HCT116 (cell line): Measurements from ENCODE around the gene PDE4D. TPM values are rescaled to one million over a fixed set of nuclear protein-coding genes. Genes with fewer than 3 reads are reported as not detected.

Source experiments
- ATAC-seq: fragments of 200-7000 bp; cut with Tn5 transposase; 2 replicates; pipeline ENCODE4 v1.9.1; 2020; ENCODE audit warnings: mild to moderate bottlenecking, moderate library complexity
- BruUV-seq: library from RNA; stranded (reverse); fragments of 400-500 nt; replicated peaks from 2 replicates; lab custom pipeline; 2021; lab: Mats Ljungman, UMichigan
- CTCF ChIA-PET: fragments of 300-600 bp; sonication (Branson Sonifier 250); formaldehyde crosslinking; loops from one replicate; lab custom pipeline; 2021; ENCODE audit warnings: antibody characterized with exemption; lab: Charles Lee
- POLR2A ChIA-PET: fragments of 300-600, 350-600 bp; sonication (Branson Sonifier 250); formaldehyde crosslinking; loops from one replicate; lab custom pipeline; 2021; ENCODE audit warnings: antibody characterized with exemption; lab: Charles Lee
- RAD21 ChIA-PET, 2 experiments: fragments of 300-600 bp; sonication (Branson Sonifier 250); formaldehyde crosslinking; loops; one replicate each; lab custom pipeline; 2023; ENCODE audit warnings: low total read pairs in 2 of 2; ENCODE audit not compliant: uncharacterized antibody in 2 of 2, unreplicated experiment in 2 of 2, low non-redundant PET in 1 of 2; lab: Charles Lee
- DNase-seq: peaks from one replicate; pipeline ENCODE4 v3.0.0-alpha.2; 2010; ENCODE audit warnings: low read depth, low spot score
- H2AFZ ChIP-seq: fragments of 200-600 bp; shearing (Covaris generic), sonication (generic); 2 replicates; pipeline ENCODE4 v1.6.1; 2017; ENCODE audit warnings: low read depth, mixed run types, mixed read lengths, antibody characterized with exemption, low read length; ENCODE audit not compliant: poor library complexity, severe bottlenecking
- H3K27ac ChIP-seq: 2 replicates; pipeline ENCODE4 v1.5.1; 2012; ENCODE audit warnings: low read depth, low read length
- H3K27me3 ChIP-seq: fragments of 200-600 bp; sonication (generic); 2 replicates; pipeline ENCODE4 v1.6.1; 2016; ENCODE audit warnings: mixed run types, low read length, mixed read lengths; ENCODE audit not compliant: insufficient read depth
- H3K36me3 ChIP-seq, 2 experiments: fragments of 200-500 bp in 1 of 2; fragments of 200-600 bp in 1 of 2; sonication (Bioruptor generic) in 1 of 2; sonication (generic) in 1 of 2; 2 replicates each; pipeline versions ENCODE4 v1.5.1 to v1.6.1; 2014 to 2016; ENCODE audit warnings: low read length in 2 of 2, inconsistent platforms in 1 of 2, mixed read lengths in 1 of 2, mixed run types in 1 of 2; ENCODE audit not compliant: insufficient read depth in 2 of 2, control insufficient read depth in 1 of 2
- H3K4me1 ChIP-seq, 2 experiments: fragments of 200-600 bp in 1 of 2; sonication (generic) in 1 of 2; 2 replicates each; pipeline versions ENCODE4 v1.5.1 to v1.6.1; 2012 to 2017; ENCODE audit warnings: low read length in 2 of 2, inconsistent platforms in 1 of 2, mild to moderate bottlenecking in 1 of 2, mixed read lengths in 1 of 2, mixed run types in 1 of 2, moderate library complexity in 1 of 2; ENCODE audit not compliant: insufficient read depth in 2 of 2, control insufficient read depth in 1 of 2
- H3K4me2 ChIP-seq: fragments of 200-600 bp; sonication (generic); 2 replicates; pipeline ENCODE4 v1.6.1; 2017; ENCODE audit warnings: mixed run types, low read length, mixed read lengths
- H3K4me3 ChIP-seq, 2 experiments: fragments of 200-600 bp in 1 of 2; sonication (generic) in 1 of 2; replicated peaks in 1 of 2; 2 replicates each; pipeline ENCODE4 v1.5.1; 2011 to 2016; ENCODE audit warnings: low read length in 2 of 2, control low read depth in 1 of 2, low read depth in 1 of 2, mild to moderate bottlenecking in 1 of 2, mixed read lengths in 1 of 2, mixed run types in 1 of 2
- H3K79me2 ChIP-seq: fragments of 200-600 bp; sonication (generic); 2 replicates; pipeline ENCODE4 v1.6.1; 2017; ENCODE audit warnings: mild to moderate bottlenecking, mixed run types, low read length, moderate library complexity, mixed read lengths; ENCODE audit not compliant: insufficient read depth
- H3K9ac ChIP-seq: fragments of 200-600 bp; sonication (generic); 2 replicates; pipeline ENCODE4 v1.6.1; 2016; ENCODE audit warnings: low read length, mixed read lengths
- H3K9me2 ChIP-seq: fragments of 200-600 bp; sonication (generic), shearing (Covaris generic); 2 replicates; pipeline ENCODE4 v1.6.1; 2017; ENCODE audit warnings: mixed run types, mild to moderate bottlenecking, moderate library complexity; ENCODE audit not compliant: insufficient read depth
- H3K9me3 ChIP-seq, 2 experiments: fragments of 200-500 bp in 1 of 2; fragments of 200-600 bp in 1 of 2; sonication (Bioruptor generic) in 1 of 2; sonication (generic) in 1 of 2; 2 replicates each; pipeline ENCODE4 v1.6.1; 2014 to 2017; ENCODE audit warnings: low read length in 2 of 2, mixed read lengths in 2 of 2, inconsistent platforms in 1 of 2, low read depth in 1 of 2, mild to moderate bottlenecking in 1 of 2, mixed run types in 1 of 2, moderate library complexity in 1 of 2; ENCODE audit not compliant: control insufficient read depth in 1 of 2, insufficient read depth in 1 of 2
- H4K20me1 ChIP-seq: fragments of 200-600 bp; sonication (generic), shearing (Covaris generic); 2 replicates; pipeline ENCODE4 v1.6.1; 2017; ENCODE audit warnings: mixed run types, mild to moderate bottlenecking, moderate library complexity; ENCODE audit not compliant: insufficient read depth
- CEBPB ChIP-seq: IDR thresholded peaks from 2 replicates; pipeline ENCODE4 v1.6.1; 2012; ENCODE audit warnings: low read depth
- EGR1 ChIP-seq: IDR thresholded peaks from 2 replicates; pipeline ENCODE4 v1.6.1; 2012; ENCODE audit warnings: low read depth
- EZH2 ChIP-seq: fragments of 200-600 bp; sonication (generic); IDR thresholded peaks from 2 replicates; pipeline ENCODE4 v1.6.1; 2017; ENCODE audit warnings: antibody characterized with exemption, mixed run types
- JUND ChIP-seq: IDR thresholded peaks from 2 replicates; pipeline ENCODE4 v1.6.1; 2012
- POLR2A ChIP-seq: IDR thresholded peaks from 2 replicates; pipeline ENCODE4 v1.7.0; 2011; ENCODE audit warnings: borderline replicate concordance; ENCODE audit not compliant: insufficient read depth, insufficient read length; ENCODE audit errors: extremely low read depth
- SP1 ChIP-seq: IDR thresholded peaks from 2 replicates; pipeline ENCODE4 v1.6.1; 2012; ENCODE audit warnings: low read depth
- TCF7L2 ChIP-seq: IDR thresholded peaks from 2 replicates; pipeline ENCODE4 v1.7.0; 2011; ENCODE audit warnings: borderline replicate concordance, inconsistent platforms; ENCODE audit not compliant: insufficient read depth, insufficient read length; ENCODE audit errors: extremely low read depth
- YY1 ChIP-seq: IDR thresholded peaks from 2 replicates; pipeline ENCODE4 v1.6.1; 2011; ENCODE audit warnings: low read length, low read depth, moderate library complexity, mild to moderate bottlenecking; ENCODE audit not compliant: insufficient replicate concordance; ENCODE audit errors: extremely low read depth
- ZNF274 ChIP-seq: fragments of 200-500 bp; sonication (Bioruptor generic); IDR thresholded peaks from 2 replicates; pipeline ENCODE4 v1.6.1; 2014; ENCODE audit warnings: mild to moderate bottlenecking, low read depth, low read length, inconsistent platforms
- intact Hi-C: fragments of 100-400 bp; cut with micrococcal nuclease; formaldehyde crosslinking; loops from 2 replicates; pipeline ENCODE4 v1.10.0; 2022
- total RNA-seq: library from RNA; stranded (reverse); gene quantifications from one replicate; pipeline ENCODE4 v1.2.1, GENCODE V29; 2021; ENCODE audit not compliant: unreplicated experiment
- TF ChIP-seq, protein P1 (sequence below): IDR thresholded peaks from 2 replicates; pipeline ENCODE4 v1.6.1; 2012
- TF ChIP-seq, protein P2 (sequence below), 3 experiments: fragments of 200-600 bp in 1 of 3; sonication (generic) in 1 of 3; IDR thresholded peaks in 2 of 3; conservative IDR thresholded peaks in 1 of 3; 2 replicates each; pipeline ENCODE4 v1.5.1; 2012 to 2017; ENCODE audit warnings: low read depth in 2 of 3, low read length in 2 of 3, antibody characterized with exemption in 1 of 3, borderline replicate concordance in 1 of 3, control low read depth in 1 of 3, mild to moderate bottlenecking in 1 of 3, mixed read lengths in 1 of 3, mixed run types in 1 of 3, moderate library complexity in 1 of 3; ENCODE audit not compliant: insufficient read depth in 1 of 3

The PDE4D gene
- total RNA-seq, 1 experiment from 2014 or later = 1.1 TPM

DNA sequence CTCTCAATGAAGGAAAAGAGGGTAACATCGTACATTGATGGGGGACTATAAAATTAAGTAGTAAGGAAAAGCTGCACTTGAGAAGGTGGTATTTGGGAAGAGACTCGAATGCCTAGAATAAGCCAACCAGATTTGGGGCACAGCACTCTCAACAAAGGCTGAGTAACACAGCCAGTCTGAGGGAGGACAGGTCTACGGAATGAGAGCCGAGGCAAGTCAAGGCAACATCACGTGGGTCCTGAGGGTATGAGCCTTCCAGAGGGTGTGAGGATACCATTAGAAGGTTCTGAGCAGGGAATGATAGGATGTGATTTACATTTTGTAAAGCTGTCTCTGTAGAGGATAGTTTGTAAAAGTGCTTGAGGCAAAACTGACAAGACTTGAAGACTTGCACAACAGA is 876.6 kb downstream of the PDE4D start:
- Histone ChIP-seq H3K36me3 (no peaks in the 10 kb centered on the region), H2AFZ (no peak overlapping the region), H3K9ac (no peak overlapping the region), H3K9me2 (no peaks in the 10 kb centered on the region), H3K4me3 (no peak overlapping the region), H3K9me3 (no peaks in the 10 kb centered on the region), H3K27me3 (peaks cover 15% of the 10 kb centered on the region; the same call in 1 of the 2 replicates), H4K20me1 (no peaks in the 10 kb centered on the region), H3K4me2 (no peak overlapping the region), H3K4me1 (no peaks in the 10 kb centered on the region), H3K27ac (no peak overlapping the region), H3K79me2 (no peaks in the 10 kb centered on the region)
- intact Hi-C loops = no loop called here
- DNase-seq (no peak), ATAC-seq (no peak)
- no peak for TF ChIP-seq ZNF274
- no peak for TF ChIP-seq YY1
- no peak for TF ChIP-seq TCF7L2
- TF ChIP-seq EZH2 = no peak
- TF ChIP-seq, protein P1, sequence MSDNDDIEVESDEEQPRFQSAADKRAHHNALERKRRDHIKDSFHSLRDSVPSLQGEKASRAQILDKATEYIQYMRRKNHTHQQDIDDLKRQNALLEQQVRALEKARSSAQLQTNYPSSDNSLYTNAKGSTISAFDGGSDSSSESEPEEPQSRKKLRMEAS = no peak
- TF ChIP-seq EGR1 = no peak
- TF ChIP-seq POLR2A = no peak
- no peak for TF ChIP-seq CEBPB
- TF ChIP-seq SP1 = no peak
- TF ChIP-seq JUND = no peak
- no TSS peak for BruUV-seq
- ChIA-PET RAD21 (no interaction called here), CTCF (no interaction called here), POLR2A (no interaction called here)

DNA sequence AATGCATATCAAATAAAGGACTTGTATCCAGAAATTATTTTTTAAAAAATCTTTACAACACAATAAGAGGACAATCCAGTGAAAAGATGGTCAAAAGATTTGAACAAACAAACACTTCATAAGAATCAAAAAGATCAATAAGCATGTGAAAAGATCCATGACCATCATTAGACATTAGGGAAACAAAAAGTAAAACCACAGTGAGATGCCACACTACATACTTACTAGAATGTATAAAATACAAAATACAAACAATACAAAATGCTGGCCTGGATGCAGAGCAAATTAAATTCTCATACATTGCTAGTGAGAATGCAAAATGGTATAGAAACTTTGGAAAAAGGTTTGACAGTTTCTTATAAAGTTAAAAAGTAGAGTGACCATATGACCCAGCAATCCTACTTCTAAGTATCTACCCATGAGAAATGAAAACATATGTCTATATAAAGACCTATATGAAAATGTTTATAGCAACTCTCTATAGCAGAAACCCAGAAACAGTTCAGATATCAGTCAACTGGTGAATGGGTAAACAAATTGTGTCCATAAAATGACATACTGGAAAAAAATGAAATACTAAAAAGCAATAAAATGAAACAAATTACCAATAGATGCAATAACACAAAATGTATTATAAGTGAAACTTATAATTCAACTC is 884.6 kb downstream of the PDE4D start:
- Histone ChIP-seq H3K4me1 (no peaks in the 10 kb centered on the region), H3K27ac (no peak overlapping the region), H4K20me1 (no peaks in the 10 kb centered on the region), H3K9ac (no peak overlapping the region), H3K27me3 (0 out of 2 replicates have a peak, but pooled peaks cover 4% of the 10 kb centered on the region), H3K36me3 (no peaks in the 10 kb centered on the region), H3K4me3 (no peak overlapping the region), H3K9me3 (no peaks in the 10 kb centered on the region), H3K9me2 (no peaks in the 10 kb centered on the region), H3K4me2 (no peak overlapping the region), H2AFZ (no peak overlapping the region), H3K79me2 (no peaks in the 10 kb centered on the region)
- BruUV-seq = no TSS peak
- intact Hi-C loops = loop anchor here (5.0 kb wide), 2 partner anchors 137 to 512 kb away; no protein-coding TSS in a partner anchor
- DNase-seq = no peak
- ATAC-seq = no peak
- TF ChIP-seq TCF7L2 (no peak), YY1 (no peak)
- TF ChIP-seq, protein P2, sequence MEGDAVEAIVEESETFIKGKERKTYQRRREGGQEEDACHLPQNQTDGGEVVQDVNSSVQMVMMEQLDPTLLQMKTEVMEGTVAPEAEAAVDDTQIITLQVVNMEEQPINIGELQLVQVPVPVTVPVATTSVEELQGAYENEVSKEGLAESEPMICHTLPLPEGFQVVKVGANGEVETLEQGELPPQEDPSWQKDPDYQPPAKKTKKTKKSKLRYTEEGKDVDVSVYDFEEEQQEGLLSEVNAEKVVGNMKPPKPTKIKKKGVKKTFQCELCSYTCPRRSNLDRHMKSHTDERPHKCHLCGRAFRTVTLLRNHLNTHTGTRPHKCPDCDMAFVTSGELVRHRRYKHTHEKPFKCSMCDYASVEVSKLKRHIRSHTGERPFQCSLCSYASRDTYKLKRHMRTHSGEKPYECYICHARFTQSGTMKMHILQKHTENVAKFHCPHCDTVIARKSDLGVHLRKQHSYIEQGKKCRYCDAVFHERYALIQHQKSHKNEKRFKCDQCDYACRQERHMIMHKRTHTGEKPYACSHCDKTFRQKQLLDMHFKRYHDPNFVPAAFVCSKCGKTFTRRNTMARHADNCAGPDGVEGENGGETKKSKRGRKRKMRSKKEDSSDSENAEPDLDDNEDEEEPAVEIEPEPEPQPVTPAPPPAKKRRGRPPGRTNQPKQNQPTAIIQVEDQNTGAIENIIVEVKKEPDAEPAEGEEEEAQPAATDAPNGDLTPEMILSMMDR (IDR thresholded peaks at IDR 0.05 in 2 of 3, conservative IDR thresholded peaks at IDR 0.05 in 1 of 3; ENCODE audit: borderline replicate concordance in 1 of 3, insufficient read depth in 1 of 3, low read depth in 2 of 3, low read length in 2 of 3) = no peak
- ChIA-PET RAD21 (no interaction called here), POLR2A (no interaction called here), CTCF (interaction anchor here (1.2 to 2.4 kb wide), 3 partner anchors 9 to 117 kb away, joined by 3 to 17 read pairs (median 3); no protein-coding TSS in a partner anchor)
